NAMALWA (cell line): ENCODE results near the gene IFNL2.
"Not testable (repeated sequence)": the region's sequence is repeated elsewhere in the genome, so short reads cannot be mapped to it uniquely, and the experiment has no call there.

Source experiments
- DNase-seq: peaks from one replicate; pipeline ENCODE4 v3.0.0-alpha.2; 2015; ENCODE audit warnings: low spot score

The IFNL2 gene

DNA sequence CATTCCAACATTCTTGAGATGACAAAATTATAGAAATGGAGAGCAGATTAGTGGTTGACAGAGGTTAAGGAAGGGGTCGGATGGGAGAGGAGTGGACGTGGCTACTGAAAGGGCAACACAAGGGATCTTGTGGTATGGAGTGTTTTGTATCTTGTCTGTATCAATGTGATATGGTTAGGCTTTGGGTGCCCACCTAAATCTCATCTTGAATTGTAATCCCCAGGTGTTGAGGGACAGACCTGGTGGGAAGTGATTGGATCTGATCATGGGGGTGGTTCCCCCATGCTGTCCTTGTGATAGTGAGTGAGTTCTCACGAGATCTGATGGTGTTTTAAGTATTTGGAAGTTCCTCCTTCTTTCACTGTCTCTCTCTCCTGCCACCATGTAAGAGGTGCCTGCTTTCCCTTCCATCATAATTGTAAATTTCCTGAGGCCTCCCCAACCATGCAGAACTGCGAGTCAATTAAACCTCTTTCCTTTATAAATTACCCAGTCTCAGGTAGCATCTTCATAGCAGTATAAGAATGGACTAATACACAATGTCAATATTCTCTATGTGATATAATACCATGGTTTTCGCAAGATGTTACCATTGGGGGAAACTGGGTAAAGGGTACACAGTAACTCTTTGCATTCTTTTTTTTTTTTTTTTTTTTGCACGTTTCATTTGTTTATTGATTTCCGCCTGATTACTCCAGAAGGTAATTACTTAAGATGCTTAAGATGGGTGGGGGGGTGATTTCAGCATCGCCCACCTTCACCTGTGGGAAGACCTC, 14.6 kb upstream of the IFNL2 start:
- DNase-seq = no peak

DNA sequence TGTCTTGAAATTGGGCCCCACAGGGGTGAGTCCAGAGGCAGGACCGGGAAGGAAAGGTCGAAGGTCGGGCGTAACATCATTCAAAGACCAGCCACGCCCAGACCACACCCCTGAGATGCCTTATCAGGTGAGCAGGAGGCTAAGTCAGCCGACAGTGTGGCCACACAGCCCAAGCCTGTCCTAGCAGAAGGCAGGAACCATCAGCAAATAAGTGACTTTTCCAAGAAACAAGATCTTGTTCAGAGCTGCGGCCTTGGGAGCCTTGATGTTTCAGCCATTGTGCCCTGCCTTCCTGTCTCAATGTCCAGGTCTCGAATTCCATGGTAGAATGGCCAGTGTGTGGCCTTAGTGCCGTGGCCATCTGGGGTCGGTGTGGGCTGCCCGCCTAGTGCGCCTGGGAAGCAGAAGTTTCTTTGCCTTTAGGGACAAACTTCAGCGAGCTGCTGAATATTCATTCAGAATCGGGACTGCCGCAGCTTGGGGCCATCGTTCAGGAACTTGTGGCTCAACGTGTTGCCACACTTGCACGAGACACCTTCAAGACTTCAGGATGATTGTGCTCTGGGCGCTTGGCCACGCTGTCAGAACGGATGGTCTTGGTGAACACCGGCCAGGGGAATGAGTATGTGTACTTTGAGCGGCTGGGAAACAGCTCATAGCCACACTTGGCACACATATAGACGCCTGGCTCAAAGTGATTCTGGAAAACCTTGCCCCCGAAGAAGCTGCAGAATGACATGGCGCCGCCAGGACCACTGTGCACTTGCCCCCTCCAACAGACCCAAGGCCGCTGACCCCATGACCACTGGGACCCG, 13.5 kb upstream of the IFNL2 start:
- no peak for DNase-seq

DNA sequence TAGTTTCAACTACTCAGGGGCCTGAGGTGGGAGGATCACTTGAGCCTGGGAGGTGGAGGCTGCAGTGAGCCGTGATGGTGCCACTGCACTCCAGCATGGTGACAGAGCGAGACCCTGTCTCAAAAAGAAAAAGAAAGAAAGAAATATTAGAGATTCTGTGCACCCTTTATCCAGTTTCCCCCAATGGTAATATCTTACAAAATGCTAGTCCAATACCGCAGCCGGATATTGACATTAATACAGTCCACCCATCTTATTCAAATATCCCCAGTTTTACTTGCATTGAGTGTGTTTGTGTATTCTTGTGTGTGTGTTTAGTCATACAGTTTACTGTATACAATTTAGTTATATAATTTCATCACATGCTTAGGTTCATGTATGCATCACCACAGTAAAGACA, 11.0 kb upstream of the IFNL2 start:
- no peak for DNase-seq

DNA sequence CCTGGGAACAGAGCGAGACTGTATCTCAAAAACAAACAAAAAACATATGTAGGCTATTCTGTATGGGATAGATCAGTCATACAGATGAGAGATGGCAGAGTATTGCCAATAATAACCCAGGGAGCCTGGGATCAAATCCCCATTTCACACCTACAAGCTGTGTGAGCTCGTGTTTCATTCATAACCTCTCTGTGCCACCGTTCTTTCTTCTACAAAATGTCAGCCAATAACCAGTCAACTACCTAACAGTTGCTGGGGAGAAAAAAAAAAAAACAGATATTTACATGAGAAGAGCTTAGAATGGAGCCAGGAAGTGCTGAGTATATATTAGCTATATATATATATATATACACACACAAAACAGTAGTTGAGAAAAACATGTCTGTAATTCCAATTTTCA, 6.5 kb upstream of the IFNL2 start:
- no peak for DNase-seq

DNA sequence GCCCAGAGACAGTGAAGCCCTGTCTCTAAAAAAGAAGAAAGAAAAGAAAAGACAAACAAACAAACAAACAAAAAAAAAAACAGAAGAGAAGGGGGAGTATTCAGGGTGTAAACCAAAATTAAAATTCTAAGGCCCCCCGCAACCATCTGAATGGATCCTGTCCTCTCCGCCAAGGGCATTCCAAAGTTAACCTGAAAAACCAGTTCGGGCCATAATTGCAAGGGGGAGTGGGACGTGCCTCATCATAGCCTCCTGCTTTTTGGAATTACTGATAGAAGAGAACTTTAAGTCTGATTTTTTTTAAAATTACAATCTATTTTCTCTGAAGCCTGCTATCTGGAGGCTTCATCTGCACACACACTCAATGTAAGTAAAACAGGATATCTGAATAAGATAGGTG, 5.7 kb upstream of the IFNL2 start:
- no peak for DNase-seq

DNA sequence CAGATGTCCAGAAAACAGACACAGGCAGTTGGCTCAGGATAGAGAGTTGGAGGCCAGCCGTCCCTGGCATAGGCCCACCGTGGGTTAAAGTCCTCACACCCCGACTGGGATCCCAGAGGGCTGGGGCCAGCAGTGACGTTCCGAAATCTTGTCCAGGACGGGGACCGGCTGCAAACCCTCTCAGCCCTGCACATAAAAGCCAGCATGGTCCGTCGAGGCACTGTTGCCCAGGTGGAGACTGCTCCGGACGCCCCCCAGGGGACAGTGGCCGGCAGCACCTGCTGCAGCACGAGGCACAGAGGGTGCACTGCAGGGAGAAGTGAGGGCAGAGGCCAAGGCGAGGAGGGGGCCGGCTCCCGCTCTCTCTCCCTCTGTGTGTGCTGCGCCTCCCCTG, 4.3 kb upstream of the IFNL2 start:
- DNase-seq = no peak

DNA sequence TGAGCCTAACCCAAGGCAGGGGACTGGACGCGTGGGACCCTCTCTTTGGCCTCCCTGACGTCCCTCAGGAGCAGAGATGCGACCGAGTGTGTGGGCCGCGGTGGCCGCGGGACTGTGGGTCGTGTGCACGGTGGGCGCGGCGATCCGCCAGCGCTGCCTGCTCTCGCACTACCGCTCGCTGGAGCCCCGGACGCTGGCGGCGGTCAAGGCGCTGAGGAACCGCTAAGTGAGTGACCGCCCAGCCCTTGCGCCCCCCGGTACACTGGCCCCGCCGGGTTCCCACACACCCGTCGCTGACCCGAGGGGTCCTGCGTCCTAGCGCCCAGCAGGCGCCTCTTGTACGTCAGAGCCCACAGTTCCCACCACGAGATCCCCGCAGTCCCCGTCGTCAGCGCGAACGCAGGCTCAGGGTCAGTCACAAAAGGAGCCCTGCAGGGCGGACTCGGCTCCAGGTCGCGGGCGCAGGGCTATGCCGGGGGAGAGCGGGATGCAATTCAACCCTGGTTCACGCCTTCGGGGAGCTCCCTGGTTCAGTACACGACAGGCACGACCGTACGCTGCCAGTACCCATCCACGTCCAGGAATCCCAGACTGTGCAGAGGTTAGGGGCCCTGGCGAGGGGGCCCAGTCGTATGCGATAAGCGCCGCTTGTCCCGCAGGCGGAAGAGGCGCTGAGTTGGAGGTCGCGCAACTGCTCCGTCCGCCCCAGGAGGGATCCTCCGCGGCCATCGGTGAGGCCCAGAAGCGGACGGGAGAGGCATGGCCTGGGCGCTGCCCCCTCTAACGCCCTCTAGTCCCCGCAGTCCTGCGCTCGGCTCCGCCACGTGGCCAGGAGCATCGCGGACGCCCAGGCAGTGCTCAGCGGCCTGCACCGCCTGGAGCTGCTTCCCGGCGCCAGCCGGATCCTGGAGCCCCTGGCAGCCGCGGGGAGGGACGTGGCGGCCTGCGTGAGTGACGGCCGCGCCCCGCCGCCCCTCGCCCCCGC, 3.6 kb upstream of the IFNL2 start:
- DNase-seq = no peak

DNA sequence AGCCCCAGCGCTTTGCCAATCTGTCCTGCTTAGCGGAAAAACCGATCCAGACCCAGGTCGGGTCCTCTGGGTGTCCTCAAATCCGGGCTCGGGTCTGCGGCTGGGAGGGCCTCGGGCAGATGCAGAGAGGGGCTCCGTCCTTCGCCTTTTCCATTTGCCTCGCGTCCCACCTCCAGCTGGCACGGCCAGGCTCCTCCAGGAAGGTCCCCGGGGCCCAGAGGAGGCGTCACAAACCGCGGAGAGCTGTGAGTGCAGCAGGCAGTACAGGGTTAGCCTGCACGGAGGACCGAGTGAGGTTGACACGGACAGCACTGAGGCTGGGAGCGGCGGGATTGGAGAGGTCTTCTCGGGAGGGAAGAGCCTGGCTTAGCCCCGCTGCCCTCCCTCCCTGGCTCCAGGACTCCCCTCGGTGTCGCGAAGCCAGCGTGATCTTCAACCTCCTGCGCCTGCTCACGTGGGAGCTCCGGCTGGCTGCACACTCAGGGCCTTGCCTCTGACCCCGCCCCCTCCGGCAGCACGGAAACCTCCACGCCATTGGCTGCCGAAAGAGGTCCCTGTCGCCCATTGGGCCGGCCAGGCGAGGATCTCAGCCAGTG, 2.8 kb upstream of the IFNL2 start:
- DNase-seq = no peak

DNA sequence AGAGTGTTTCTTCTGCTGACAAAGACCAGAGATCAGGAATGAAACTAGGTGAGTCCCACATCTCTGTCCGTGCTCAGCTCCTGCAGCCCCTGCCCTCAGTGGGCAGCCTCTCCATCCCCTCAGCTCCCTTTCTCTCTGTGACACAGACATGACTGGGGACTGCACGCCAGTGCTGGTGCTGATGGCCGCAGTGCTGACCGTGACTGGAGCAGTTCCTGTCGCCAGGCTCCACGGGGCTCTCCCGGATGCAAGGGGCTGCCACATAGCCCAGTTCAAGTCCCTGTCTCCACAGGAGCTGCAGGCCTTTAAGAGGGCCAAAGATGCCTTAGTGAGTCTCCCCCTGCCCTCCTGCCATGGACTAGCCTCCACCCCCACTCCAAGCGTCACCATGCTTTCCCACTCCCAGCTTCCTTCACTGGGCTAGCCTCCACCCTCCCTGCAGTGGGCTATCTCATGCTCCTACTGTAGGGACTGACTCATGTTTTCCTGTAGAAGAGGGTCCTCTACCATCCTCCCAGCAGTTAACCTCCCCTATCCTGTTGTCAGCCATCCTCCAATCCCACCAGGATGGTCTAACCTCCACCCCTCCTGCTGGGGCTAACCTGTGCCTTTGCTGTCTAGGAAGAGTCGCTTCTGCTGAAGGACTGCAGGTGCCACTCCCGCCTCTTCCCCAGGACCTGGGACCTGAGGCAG, 481 bp downstream of the IFNL2 start:
- not testable (repeated sequence) for DNase-seq

DNA sequence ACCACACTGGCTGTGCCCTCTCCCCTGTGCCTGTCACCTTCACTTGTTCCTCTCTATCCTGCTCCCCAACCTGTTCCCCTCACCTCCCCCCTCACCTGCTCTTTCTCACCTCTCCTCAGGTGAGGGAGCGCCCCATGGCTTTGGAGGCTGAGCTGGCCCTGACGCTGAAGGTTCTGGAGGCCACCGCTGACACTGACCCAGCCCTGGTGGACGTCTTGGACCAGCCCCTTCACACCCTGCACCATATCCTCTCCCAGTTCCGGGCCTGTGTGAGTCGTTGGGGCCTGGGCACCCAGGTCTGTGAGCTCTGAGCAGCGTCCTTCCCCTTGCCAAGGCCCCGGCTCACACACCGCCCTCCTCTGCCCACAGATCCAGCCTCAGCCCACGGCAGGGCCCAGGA, 1.2 kb downstream of the IFNL2 start:
- DNase-seq = not testable (repeated sequence)

DNA sequence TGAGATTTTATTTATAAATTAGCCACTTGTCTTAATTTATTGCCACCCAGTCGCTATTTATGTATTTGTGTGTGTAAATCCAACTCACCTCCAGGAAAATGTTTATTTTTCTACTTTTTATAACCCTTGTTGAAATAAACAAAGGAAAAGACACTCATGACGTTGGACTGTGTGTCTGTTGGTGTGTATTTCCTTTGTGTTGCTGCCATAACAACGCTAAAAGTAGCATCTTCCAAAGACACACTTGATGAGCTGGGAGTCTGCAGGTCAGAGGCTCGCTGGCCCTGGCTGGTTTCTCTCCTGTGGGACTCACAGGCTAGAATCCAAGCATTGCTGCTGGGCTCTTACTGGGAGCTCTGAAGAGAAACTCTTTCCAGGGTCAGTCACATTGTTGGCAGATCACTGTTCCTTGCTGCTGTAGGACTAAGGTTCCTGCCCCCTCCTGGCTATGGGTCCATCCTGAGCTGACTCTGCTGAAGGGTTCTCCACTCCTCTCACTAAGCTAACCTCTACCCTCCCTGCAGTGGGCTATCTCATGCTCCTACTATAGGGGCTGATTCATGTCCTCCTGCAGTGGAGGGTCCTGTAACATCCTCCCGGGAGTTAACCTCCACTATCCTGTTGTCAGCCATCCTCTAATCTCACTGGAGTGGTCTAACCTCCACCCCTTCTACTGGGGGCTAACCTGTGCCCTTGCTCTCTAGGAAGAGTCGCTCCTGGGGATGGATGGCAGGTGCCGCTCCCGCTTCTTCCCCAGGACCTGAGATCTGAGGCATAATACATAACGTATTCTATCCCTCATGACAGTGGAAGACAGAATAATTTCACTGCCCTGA, 2.1 kb downstream of the IFNL2 start:
- DNase-seq = no peak

DNA sequence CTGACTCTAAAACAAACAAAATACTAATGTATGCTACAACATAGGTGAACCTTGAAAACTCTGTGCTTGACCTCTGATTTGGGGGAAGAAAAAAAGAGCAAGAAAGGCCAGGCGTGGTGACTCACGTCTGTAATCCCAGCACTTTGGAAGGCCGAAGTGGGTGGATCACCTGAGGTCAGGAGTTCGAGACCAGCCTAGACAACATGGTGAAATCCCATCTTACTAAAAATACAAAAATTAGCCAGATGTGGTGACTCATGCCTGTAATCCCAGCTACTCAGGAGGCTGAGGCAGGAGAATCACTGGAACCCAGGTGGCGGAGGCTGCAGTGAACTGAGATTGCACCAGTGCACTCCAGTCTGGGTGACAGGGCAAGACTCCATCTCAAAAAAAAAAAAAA, 5.7 kb downstream of the IFNL2 start:
- DNase-seq = not testable (repeated sequence)

DNA sequence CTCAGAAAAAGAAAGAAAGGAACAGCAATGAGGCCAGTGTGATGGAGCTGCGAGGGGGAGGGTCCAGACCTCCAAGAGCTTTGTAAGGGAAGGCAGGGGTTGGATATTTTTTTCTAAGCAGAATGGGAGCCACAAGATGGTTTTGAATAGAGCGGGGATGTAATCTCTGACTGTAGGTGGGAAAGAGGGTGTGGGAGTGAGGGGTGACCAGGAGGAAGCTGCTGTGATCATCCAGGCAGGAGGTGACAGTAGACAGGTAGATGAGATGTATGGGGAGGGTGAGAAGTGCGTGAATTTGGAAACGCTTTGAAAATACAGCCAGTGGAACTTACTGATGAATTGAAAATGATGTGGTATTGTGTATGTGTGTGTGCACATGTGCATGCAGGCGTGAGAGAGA, 7.4 kb downstream of the IFNL2 start:
- no peak for DNase-seq

DNA sequence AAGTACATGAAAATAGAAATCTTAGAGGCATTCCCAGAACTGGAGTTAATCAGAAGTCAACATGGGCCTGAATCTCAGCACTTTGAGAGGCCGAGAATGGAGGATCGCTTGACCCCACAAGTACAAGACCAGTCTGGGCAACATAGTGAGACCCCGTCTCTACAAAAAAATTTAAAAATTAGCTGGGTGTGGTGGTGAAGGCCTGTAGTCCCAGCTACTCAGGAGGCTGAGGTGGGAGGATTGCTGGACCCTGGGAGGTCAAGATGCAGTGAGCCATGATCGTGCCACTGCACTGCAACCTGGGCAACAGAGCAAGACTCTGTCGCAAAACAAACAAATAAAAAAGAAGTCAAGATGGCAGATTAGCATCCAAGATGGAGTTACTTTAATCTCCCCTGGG, 8.5 kb downstream of the IFNL2 start:
- DNase-seq = no peak

DNA sequence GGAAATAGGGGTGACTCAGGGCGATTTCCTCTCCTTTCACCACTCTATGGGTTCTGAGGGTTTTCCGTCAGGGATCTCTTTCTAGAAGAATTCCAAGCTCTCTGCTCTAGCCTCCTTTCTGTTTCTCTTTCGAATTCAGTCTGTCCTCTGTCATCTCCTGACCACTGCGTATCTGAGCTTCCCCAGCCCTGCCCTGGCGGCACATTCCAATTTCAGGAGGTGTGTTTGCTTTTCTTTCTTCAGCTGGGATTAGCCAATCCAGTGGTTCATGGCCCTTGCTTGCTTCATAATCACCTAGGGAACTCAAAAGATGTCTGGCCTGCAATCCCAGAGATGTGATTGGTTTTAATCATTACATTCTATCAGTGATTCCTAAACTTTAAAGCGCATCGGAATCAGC, 9.4 kb downstream of the IFNL2 start:
- no peak for DNase-seq

DNA sequence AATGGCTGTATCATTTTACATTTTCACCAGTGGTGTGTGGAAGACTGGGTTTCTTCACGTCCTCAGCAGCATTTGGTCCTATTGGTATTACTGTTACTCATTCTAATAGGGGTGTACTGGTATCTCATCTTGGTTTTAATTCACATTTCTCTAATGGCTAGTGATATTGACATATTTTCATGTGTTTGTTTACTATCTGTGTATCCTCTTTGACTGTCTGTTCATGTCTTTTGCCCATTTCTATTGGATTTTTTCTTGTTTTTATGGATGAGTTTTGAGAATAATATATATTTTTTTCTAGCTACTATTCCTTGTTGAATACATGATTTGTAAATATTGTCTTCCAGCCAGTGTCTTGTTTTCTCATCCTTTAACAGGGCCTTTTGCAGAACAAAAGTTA, 13.8 kb downstream of the IFNL2 start:
- no peak for DNase-seq

DNA sequence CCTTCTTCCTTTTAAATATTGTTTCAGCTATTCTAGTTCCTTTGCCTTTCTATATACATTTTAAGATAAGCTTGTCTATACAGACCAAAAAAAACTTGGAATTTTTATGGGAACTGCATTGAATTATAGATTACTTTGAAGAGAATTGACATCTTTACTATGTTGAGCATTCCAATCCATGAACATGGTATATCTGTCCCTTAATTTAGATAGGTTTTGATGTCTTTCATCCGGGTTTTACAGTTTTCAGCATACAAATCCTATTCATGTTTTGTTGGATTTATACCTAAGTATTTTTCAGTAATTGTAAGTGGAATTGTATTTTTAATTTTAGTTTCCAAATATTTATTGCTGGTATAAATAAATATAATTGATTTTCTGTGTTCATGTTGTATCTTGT, 15.8 kb downstream of the IFNL2 start:
- DNase-seq = no peak

DNA sequence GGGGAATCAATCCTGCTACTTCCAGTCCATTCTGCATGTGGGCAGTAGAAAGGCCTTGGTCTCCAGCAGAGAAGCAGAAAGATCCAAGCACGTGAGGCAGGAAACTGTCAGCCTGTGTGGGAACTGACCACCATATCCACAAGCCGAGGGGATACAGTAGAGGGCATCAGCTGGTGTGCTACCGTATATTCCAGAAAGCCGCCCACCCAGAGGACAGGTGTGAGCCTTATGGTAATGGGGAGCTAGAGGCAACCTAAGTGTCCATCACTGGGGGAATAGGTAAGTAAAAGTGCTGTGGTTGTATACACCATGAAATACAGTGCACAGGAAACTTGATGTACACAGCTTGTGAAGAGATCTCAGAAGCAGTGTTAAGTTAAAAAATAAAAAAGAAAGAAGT, 25.2 kb downstream of the IFNL2 start:
- no peak for DNase-seq

DNA sequence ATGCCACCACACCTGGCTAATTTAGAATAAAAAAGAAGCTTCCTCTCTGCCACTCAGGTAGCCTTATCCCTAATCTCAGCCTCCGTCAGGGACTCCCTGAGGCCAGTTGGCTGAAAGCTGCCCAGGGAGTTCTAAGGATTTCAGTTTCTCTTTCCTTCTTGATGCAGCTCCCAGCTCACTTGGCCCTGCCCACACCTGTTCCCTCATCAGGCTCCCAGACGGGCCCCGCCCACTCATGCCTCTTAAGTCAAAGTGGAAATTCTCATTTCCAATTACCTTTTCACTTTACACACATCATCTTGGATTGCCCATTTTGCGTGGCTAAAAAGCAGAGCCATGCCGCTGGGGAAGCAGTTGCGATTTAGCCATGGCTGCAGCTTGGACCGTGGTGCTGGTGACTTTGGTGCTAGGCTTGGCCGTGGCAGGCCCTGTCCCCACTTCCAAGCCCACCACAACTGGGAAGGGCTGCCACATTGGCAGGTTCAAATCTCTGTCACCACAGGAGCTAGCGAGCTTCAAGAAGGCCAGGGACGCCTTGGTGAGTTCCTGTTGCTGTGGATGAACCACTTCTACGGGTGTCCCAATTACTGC, 28.0 kb downstream of the IFNL2 start, which contains the start of gene IFNL1:
Gene IFNL1, plus strand, starts transcription at position 353 of the 591 bp plus-strand sequence. Its CDS starts 15 bp downstream, at position 368.
- no peak for DNase-seq

DNA sequence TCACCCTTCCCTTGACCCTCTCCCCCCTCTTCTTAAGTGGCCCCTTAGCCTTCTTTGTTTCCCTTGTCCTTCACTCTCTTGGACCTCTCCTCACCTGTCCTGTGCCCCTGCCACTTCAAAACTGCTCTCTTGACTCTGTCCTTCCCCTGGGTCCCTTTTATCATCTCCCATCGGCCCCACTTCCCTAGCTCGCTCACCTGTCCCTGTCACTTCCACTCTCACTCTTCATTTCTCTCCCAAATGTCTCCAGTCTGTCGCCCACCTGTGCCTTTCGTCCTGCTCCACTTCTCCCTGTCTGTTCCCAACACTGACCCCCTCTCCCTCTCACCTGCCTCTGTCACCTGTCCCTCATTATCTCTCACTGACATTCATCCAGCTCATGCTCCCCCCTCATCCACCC, 28.7 kb downstream of the IFNL2 start:
- DNase-seq = no peak
